HepG2 (cell line): ENCODE data around the gene C1orf74. TPM values are rescaled to one million over a fixed set of nuclear protein-coding genes. Genes with fewer than 3 reads are reported as not detected.

ENCODE experiments used
- HIC2 ChIP-seq: sonication (generic); formaldehyde crosslinking; IDR thresholded peaks from 2 replicates; pipeline ENCODE4 v1.9.0; 2022; ENCODE audit warnings: low read depth, missing genetic modification reagents
- JUN ChIP-seq: sonication (generic); formaldehyde crosslinking; IDR thresholded peaks from 2 replicates; pipeline ENCODE4 v1.4.0; 2020; ENCODE audit warnings: mild to moderate bottlenecking, missing genetic modification reagents
- KDM5B ChIP-seq: sonication (generic); formaldehyde crosslinking; IDR thresholded peaks from 2 replicates; pipeline ENCODE4 v1.4.0; 2020; ENCODE audit warnings: missing genetic modification reagents, mild to moderate bottlenecking, borderline replicate concordance
- LRRFIP1 ChIP-seq: sonication (generic); formaldehyde crosslinking; conservative IDR thresholded peaks from 2 replicates; pipeline ENCODE4 v1.4.0; 2020; ENCODE audit warnings: missing genetic modification reagents
- PHB2 ChIP-seq: fragments of 450-650 bp; IDR thresholded peaks from 2 replicates; pipeline ENCODE4 v1.6.1; 2018; ENCODE audit not compliant: partially characterized antibody
- RARG ChIP-seq: sonication (generic); formaldehyde crosslinking; IDR thresholded peaks from 2 replicates; pipeline ENCODE4 v1.4.0; 2020; ENCODE audit warnings: low read depth, mild to moderate bottlenecking, missing genetic modification reagents
- TFE3 ChIP-seq: IDR thresholded peaks from 2 replicates; pipeline ENCODE4 v1.6.1; 2016
- ZFP1 ChIP-seq: IDR thresholded peaks from 2 replicates; pipeline ENCODE4 v1.6.1; 2016
- ZMYM4 ChIP-seq: sonication (generic); formaldehyde crosslinking; IDR thresholded peaks from 2 replicates; pipeline ENCODE4 v1.8.1; 2023; ENCODE audit warnings: mild to moderate bottlenecking, missing genetic modification reagents
- ZNF230 ChIP-seq: sonication (generic); formaldehyde crosslinking; IDR thresholded peaks from 2 replicates; pipeline ENCODE4 v1.4.0; 2020; ENCODE audit warnings: mild to moderate bottlenecking, missing genetic modification reagents
- ZNF280D ChIP-seq: sonication (generic); formaldehyde crosslinking; IDR thresholded peaks from 2 replicates; pipeline ENCODE4 v1.5.1; 2020; ENCODE audit warnings: mild to moderate bottlenecking, missing genetic modification reagents
- ZNF670 ChIP-seq: sonication (generic); formaldehyde crosslinking; IDR thresholded peaks from 2 replicates; pipeline ENCODE4 v1.8.0; 2022; ENCODE audit warnings: mild to moderate bottlenecking, missing genetic modification reagents, borderline replicate concordance
- ZSCAN25 ChIP-seq: sonication (generic); formaldehyde crosslinking; IDR thresholded peaks from 2 replicates; pipeline ENCODE4 v1.8.0; 2022; ENCODE audit warnings: mild to moderate bottlenecking, missing genetic modification reagents
- polyA plus RNA-seq, 8 experiments: library from polyadenylated mRNA; depleted of rRNA in 3 of 8; stranded (reverse) in 7 of 8; unstranded in 1 of 8; fragments of >200 nt; fragmentation: Illumina TruSeq in 4 of 8; extraction: Trizol in 4 of 8; gene quantifications; 2 replicates each; pipeline versions ENCODE4 v1.2.1 to v1.2.3, GENCODE V29; 2011 to 2016; ENCODE audit warnings: low read depth in 4 of 8, missing spikeins in 1 of 8, mixed read lengths in 1 of 8; ENCODE audit not compliant: insufficient read depth in 1 of 8
- total RNA-seq, 5 experiments: library from RNA; depleted of rRNA; stranded (reverse); fragments of >200 nt; fragmentation: Illumina TruSeq; extraction: Trizol; gene quantifications; 2 replicates each; pipeline ENCODE4 v1.2.3, GENCODE V29; 2016; ENCODE audit warnings: low read depth in 1 of 5

C1orf74 gene
- total and polyA plus RNA-seq, 2 of the 13 experiments (the other 11 are each of a cell fraction or from before 2014, with no cell fraction given): 0.33 to 0.71 TPM

- TF ChIP-seq KDM5B (CRISPR knock-in tag) (no peak; the same call in 1 of the 2 replicates), HIC2 (CRISPR knock-in tag) (peak; percentile 67; the same call in 1 of the 2 replicates), LRRFIP1 (no peak), ZNF230 (CRISPR knock-in tag) (0 out of 2 replicates have a peak, but pooled peaks have one; percentile 51), TFE3 (CRISPR knock-in tag) (no peak), ZMYM4 (CRISPR knock-in tag) (peak; percentile 82), JUN (CRISPR knock-in tag) (peak; percentile 90), PHB2 (no peak), ZFP1 (CRISPR knock-in tag) (no peak), RARG (CRISPR knock-in tag) (no peak), ZSCAN25 (CRISPR knock-in tag) (no peak), ZNF670 (peak; percentile 51; the same call in 1 of the 2 replicates), ZNF280D (CRISPR knock-in tag) (no peak)
Observed at GRCh38 chr1:209747580-209748262, 36.6 kb downstream of the C1orf74 start (continued).
